ENCODE results near the gene BOLA3.
"Not testable (repeated sequence)": the region's sequence is repeated elsewhere in the genome, so short reads cannot be mapped to it uniquely, and the experiment has no call there.

The BOLA3 gene

GRCh38 chr2:74142340-74142739 lies 5.4 kb downstream of the BOLA3 start:
- no peak for DNase-seq (ENCODE audit: low spot score)
- TF ChIP-seq CTCF (conservative IDR thresholded peaks at IDR 0.05; ENCODE audit: low read depth): no peak
- CTCF ChIA-PET: no interaction called here
- no peak overlapping the region for H3K27ac ChIP-seq
- POLR2A ChIA-PET (ENCODE audit: low non-redundant PET): no interaction called here

GRCh38 chr2:74138600-74139323 lies 8.9 kb downstream of the BOLA3 start:
- POLR2A ChIA-PET (ENCODE audit: low non-redundant PET): no interaction called here
- CTCF ChIA-PET: interaction anchor here (0.6 to 2.0 kb wide), 5 partner anchors 9 to 315 kb away, joined by 3 to 8 read pairs (median 3); partner anchors contain the start of gene BOLA3
- DNase-seq (ENCODE audit: low spot score): no peak
- no peak for TF ChIP-seq CTCF (conservative IDR thresholded peaks at IDR 0.05; ENCODE audit: low read depth)
- H3K27ac ChIP-seq: no peak overlapping the region

- no peak for TF ChIP-seq CTCF (conservative IDR thresholded peaks at IDR 0.05; ENCODE audit: low read depth)
- CTCF ChIA-PET: interaction anchor here (0.6 to 2.0 kb wide), 4 partner anchors 9 to 314 kb away, joined by 3 to 8 read pairs (median 3); partner anchors contain the start of gene BOLA3
- POLR2A ChIA-PET (ENCODE audit: low non-redundant PET): no interaction called here
- no peak for DNase-seq (ENCODE audit: low spot score)
- no peak overlapping the region for H3K27ac ChIP-seq
Observed at GRCh38 chr2:74137651-74138599, 9.8 kb downstream of the BOLA3 start.

- no peak for TF ChIP-seq CTCF (conservative IDR thresholded peaks at IDR 0.05; ENCODE audit: low read depth)
- DNase-seq (ENCODE audit: low spot score): no peak
- POLR2A ChIA-PET (ENCODE audit: low non-redundant PET): no interaction called here
- CTCF ChIA-PET: no interaction called here
- H3K27ac ChIP-seq: no peak overlapping the region
Observed at GRCh38 chr2:74131901-74132300, 15.8 kb downstream of the BOLA3 start.

GRCh38 chr2:74130211-74130995 lies 17.3 kb downstream of the BOLA3 start:
- TF ChIP-seq CTCF (conservative IDR thresholded peaks at IDR 0.05; ENCODE audit: low read depth): no peak
- POLR2A ChIA-PET (ENCODE audit: low non-redundant PET): no interaction called here
- CTCF ChIA-PET: interaction anchor here (0.6 kb wide), 2 partner anchors 308 to 353 kb away, joined by 3 to 6 read pairs; no protein-coding TSS in a partner anchor
- H3K27ac ChIP-seq: no peak overlapping the region
- peak; percentile 70 for DNase-seq (ENCODE audit: low spot score)

DNA sequence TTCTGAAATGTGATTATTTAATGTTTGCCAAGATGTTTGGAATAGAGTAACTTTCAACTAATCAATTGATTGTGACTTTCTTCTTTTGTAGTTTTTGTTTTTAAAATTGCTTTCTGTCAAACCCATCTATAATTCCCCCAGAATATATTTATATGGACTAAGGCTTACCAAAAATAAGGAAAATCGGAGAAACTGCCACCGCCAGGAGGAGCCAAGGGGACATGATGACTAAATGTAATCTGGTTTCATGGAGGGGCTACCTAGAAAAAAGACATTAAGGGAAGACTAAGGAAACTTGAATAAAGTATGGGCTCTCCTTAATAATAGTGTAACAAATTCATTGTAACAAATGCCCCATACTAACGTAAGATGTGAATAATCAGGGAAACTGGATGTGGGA lies 19.5 kb downstream of the BOLA3 start:
- ChIA-PET POLR2A (ENCODE audit: low non-redundant PET) (no interaction called here), CTCF (no interaction called here)
- no peak for DNase-seq (ENCODE audit: low spot score)

DNA sequence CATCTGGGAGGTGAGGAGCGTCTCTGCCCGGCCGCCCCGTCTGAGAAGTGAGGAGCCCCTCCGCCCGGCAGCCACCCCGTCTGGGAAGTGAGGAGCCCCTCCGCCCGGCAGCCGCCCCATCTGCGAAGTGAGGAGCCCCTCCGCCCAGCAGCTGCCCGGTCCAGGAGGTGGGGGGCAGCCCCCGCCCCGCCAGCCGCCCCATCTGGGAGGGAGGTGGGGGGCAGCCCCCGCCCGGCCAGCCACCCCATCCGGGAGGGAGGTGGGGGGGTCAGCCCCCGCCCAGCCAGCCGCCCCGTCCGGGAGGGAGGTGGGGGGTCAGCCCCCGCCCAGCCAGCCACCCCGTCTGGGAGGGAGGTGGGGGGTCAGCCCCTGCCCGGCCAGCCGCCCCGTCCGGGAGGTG lies 23.8 kb downstream of the BOLA3 start:
- POLR2A ChIA-PET (ENCODE audit: low non-redundant PET); DNase-seq (ENCODE audit: low spot score): not testable (repeated sequence)
- CTCF ChIA-PET: interaction anchor here (0.7 kb wide), 1 partner anchor 268 kb away, joined by 3 read pairs; no protein-coding TSS in a partner anchor

More for the DNA sequence above, 19.5 kb downstream of the BOLA3 start:
- H3K27ac ChIP-seq: no peak overlapping the region
- TF ChIP-seq CTCF (conservative IDR thresholded peaks at IDR 0.05; ENCODE audit: low read depth): no peak

DNA sequence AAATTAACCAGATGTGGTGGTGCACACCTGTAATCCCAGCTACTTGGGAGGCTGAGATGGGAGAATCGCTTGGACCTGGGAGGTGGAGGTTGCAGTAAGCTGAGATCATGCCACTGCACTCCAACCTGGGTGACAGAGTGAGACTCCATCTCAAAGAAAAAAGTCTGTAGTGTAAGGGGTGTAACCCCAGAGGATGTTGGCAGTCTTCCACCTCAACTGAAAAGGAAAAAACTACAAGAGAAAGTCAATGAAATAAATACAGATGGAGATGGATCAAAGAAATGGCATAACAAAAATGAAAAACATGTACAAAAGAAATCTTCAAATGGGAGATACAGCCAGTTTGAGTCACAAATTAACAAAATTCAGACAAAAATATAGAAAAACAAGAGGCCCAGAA lies 25.9 kb downstream of the BOLA3 start:
- POLR2A ChIA-PET (ENCODE audit: low non-redundant PET); DNase-seq (ENCODE audit: low spot score); H3K27ac ChIP-seq: not testable (repeated sequence)
- CTCF ChIA-PET: interaction anchor here (0.6 to 0.7 kb wide), 2 partner anchors 45 to 375 kb away, joined by 3 to 7 read pairs; no protein-coding TSS in a partner anchor

More for the DNA sequence above, 23.8 kb downstream of the BOLA3 start:
- not testable (repeated sequence) for H3K27ac ChIP-seq

All from RWPE1 (cell line).